A549 (cell line): ENCODE results near the gene TSC2. TPM values are rescaled to one million over a fixed set of nuclear protein-coding genes. Genes with fewer than 3 reads are reported as not detected.

ENCODE experiments used
- BHLHE40 ChIP-seq: IDR thresholded peaks from 2 replicates; pipeline ENCODE4 v1.6.1; 2012; ENCODE audit warnings: low read depth, low read length, inconsistent platforms
- CHD4 ChIP-seq: fragments of 200-600 bp; sonication (generic); IDR thresholded peaks from 2 replicates; pipeline ENCODE4 v1.6.1; 2016; ENCODE audit warnings: antibody characterized with exemption, mild to moderate bottlenecking, borderline replicate concordance
- CTCF ChIP-seq: fragments of >200 bp; sonication (Bioruptor Twin); formaldehyde crosslinking; IDR thresholded peaks from 3 replicates; pipeline ENCODE4 v1.5.1; 2016
- E2F6 ChIP-seq: IDR thresholded peaks from 2 replicates; pipeline ENCODE4 v1.6.1; 2012; ENCODE audit warnings: low read depth, borderline replicate concordance
- EHMT2 ChIP-seq: fragments of 200-600 bp; sonication (generic); IDR thresholded peaks from 2 replicates; pipeline ENCODE4 v1.6.1; 2016; ENCODE audit warnings: antibody characterized with exemption, low read depth, mild to moderate bottlenecking, moderate library complexity
- ELK1 ChIP-seq: fragments of 150-350 bp; IDR thresholded peaks from 2 replicates; pipeline ENCODE4 v1.6.1; 2014; ENCODE audit warnings: low read depth, mild to moderate bottlenecking, low read length
- GATA3 ChIP-seq: IDR thresholded peaks from 2 replicates; pipeline ENCODE4 v1.6.1; 2012; ENCODE audit warnings: borderline replicate concordance
- HDAC2 ChIP-seq: fragments of 200-600 bp; sonication (generic); IDR thresholded peaks from 2 replicates; pipeline ENCODE4 v1.6.1; 2016
- HES2 ChIP-seq: fragments of >200 bp; sonication (Bioruptor Twin); formaldehyde crosslinking; IDR thresholded peaks from 2 replicates; pipeline ENCODE4 v1.6.1; 2016
- HEYL ChIP-seq: fragments of 250-450 bp; sonication (Bioruptor Pico); IDR thresholded peaks from 2 replicates; pipeline ENCODE4 v1.8.0; 2021; ENCODE audit warnings: mild to moderate bottlenecking, moderate library complexity
- HMGXB4 ChIP-seq: fragments of 250-450 bp; sonication (Bioruptor Pico); IDR thresholded peaks from 2 replicates; pipeline ENCODE4 v1.5.0; 2021; ENCODE audit warnings: mild to moderate bottlenecking, moderate library complexity, borderline replicate concordance
- HOXA7 ChIP-seq: fragments of 250-450 bp; sonication (Bioruptor Pico); IDR thresholded peaks from 2 replicates; pipeline ENCODE4 v1.5.0; 2020; ENCODE audit warnings: mild to moderate bottlenecking, moderate library complexity
- HOXB13 ChIP-seq: fragments of 250-450 bp; sonication (Bioruptor Pico); IDR thresholded peaks from 2 replicates; pipeline ENCODE4 v1.5.0; 2020; ENCODE audit warnings: low read depth, mild to moderate bottlenecking, moderate library complexity
- HOXB5 ChIP-seq: fragments of 250-450 bp; sonication (Bioruptor Pico); IDR thresholded peaks from 2 replicates; pipeline ENCODE4 v1.5.0; 2020; ENCODE audit warnings: mild to moderate bottlenecking, moderate library complexity
- KDM1A ChIP-seq: fragments of 200-600 bp; sonication (generic); IDR thresholded peaks from 2 replicates; pipeline ENCODE4 v1.6.1; 2016; ENCODE audit warnings: low read depth, mild to moderate bottlenecking
- KDM5A ChIP-seq: fragments of 200-600 bp; sonication (generic); IDR thresholded peaks from 2 replicates; pipeline ENCODE4 v1.6.1; 2016; ENCODE audit warnings: antibody characterized with exemption, mild to moderate bottlenecking
- PHF8 ChIP-seq: fragments of 200-600 bp; sonication (generic); IDR thresholded peaks from 2 replicates; pipeline ENCODE4 v1.6.1; 2016; ENCODE audit warnings: low read depth, mild to moderate bottlenecking, antibody characterized with exemption, moderate library complexity, borderline replicate concordance
- RAD21 ChIP-seq, 2 experiments: fragments of >200 bp in 1 of 2; sonication (Bioruptor Twin) in 1 of 2; formaldehyde crosslinking in 1 of 2; IDR thresholded peaks in 1 of 2; conservative IDR thresholded peaks in 1 of 2; 2 replicates in 1 of 2; 3 replicates in 1 of 2; pipeline ENCODE4 v1.6.1; 2012 to 2018; ENCODE audit warnings: inconsistent platforms in 1 of 2
- RFX5 ChIP-seq: fragments of 450-650 bp; IDR thresholded peaks from 2 replicates; pipeline ENCODE4 v1.7.1; 2014; ENCODE audit warnings: antibody characterized with exemption, mild to moderate bottlenecking, moderate library complexity
- RNF2 ChIP-seq: fragments of 200-600 bp; sonication (generic); IDR thresholded peaks from 2 replicates; pipeline ENCODE4 v1.6.1; 2016; ENCODE audit warnings: low read depth, mild to moderate bottlenecking, antibody characterized with exemption, moderate library complexity, borderline replicate concordance
- SREBF2 ChIP-seq: fragments of 450-650 bp; IDR thresholded peaks from 2 replicates; pipeline ENCODE4 v1.6.1; 2014; ENCODE audit warnings: mild to moderate bottlenecking, moderate library complexity
- TFCP2L1 ChIP-seq: fragments of 250-450 bp; sonication (Bioruptor Pico); IDR thresholded peaks from 2 replicates; pipeline ENCODE4 v1.5.0; 2021; ENCODE audit warnings: mild to moderate bottlenecking
- ZNF302 ChIP-seq: fragments of 250-450 bp; sonication (Bioruptor Pico); IDR thresholded peaks from 2 replicates; pipeline ENCODE4 v1.9.0; 2021; ENCODE audit warnings: inconsistent platforms, mild to moderate bottlenecking, moderate library complexity
- polyA plus RNA-seq, 4 experiments: library from polyadenylated mRNA; depleted of rRNA in 3 of 4; stranded (reverse); fragments of >200 nt; fragmentation: RNase III in 1 of 4; extraction: RNeasy Plus Mini Kit Qiagen cat#74134 plus additional on column Dnase treatment in 1 of 4; gene quantifications; 2 replicates in 3 of 4; 3 replicates in 1 of 4; pipeline ENCODE4 v1.2.3, GENCODE V29; 2011 to 2017
- TF ChIP-seq, protein P1 (sequence below): IDR thresholded peaks from 2 replicates; pipeline ENCODE4 v1.6.1; 2012
- TF ChIP-seq, protein P2 (sequence below): fragments of >200 bp; sonication (Bioruptor Twin); formaldehyde crosslinking; IDR thresholded peaks from 3 replicates; pipeline ENCODE4 v1.6.1; 2016

Gene TSC2
- polyA plus RNA-seq, 2 of the 4 experiments (the other 2 are of a cell fraction), result 32.6 to 47.3 TPM

GRCh38 chr16:2009791-2010510, 37.8 kb upstream of the TSC2 start, which contains the start of gene ZNF598 (continued):
- TF ChIP-seq RAD21 (conservative IDR thresholded peaks at IDR 0.05 in 1 of 2, IDR thresholded peaks at IDR 0.05 in 1 of 2) (no peak), ZNF302 (CRISPR knock-in tag) (no peak), CTCF (no peak; the same call in 2 of the 3 replicates), E2F6 (peak; percentile 66; the same call in 1 of the 2 replicates), KDM5A (no peak), TFCP2L1 (CRISPR knock-in tag) (peak; percentile 86), HES2 (no peak), EHMT2 (no peak), CHD4 (no peak), HOXB13 (CRISPR knock-in tag) (peak; percentile 73; the same call in 1 of the 2 replicates), KDM1A (no peak), HMGXB4 (CRISPR knock-in tag) (peak; percentile 83; the same call in 1 of the 2 replicates), HOXB5 (CRISPR knock-in tag) (peak; percentile 54; the same call in 1 of the 2 replicates), GATA3 (no peak), ELK1 (no peak), SREBF2 (no peak), BHLHE40 (no peak), HDAC2 (no peak), RFX5 (no peak), PHF8 (peak; percentile 96), HOXA7 (CRISPR knock-in tag) (peak; percentile 39; the same call in 1 of the 2 replicates), RNF2 (no peak), HEYL (no peak)
- TF ChIP-seq, protein P1, sequence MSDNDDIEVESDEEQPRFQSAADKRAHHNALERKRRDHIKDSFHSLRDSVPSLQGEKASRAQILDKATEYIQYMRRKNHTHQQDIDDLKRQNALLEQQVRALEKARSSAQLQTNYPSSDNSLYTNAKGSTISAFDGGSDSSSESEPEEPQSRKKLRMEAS, result peak; percentile 97
- TF ChIP-seq, protein P2, sequence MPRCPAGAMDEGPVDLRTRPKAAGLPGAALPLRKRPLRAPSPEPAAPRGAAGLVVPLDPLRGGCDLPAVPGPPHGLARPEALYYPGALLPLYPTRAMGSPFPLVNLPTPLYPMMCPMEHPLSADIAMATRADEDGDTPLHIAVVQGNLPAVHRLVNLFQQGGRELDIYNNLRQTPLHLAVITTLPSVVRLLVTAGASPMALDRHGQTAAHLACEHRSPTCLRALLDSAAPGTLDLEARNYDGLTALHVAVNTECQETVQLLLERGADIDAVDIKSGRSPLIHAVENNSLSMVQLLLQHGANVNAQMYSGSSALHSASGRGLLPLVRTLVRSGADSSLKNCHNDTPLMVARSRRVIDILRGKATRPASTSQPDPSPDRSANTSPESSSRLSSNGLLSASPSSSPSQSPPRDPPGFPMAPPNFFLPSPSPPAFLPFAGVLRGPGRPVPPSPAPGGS, result peak; percentile 75
